SK-N-SH treated with all-trans-retinoic acid at 6 μM for 48 hours (cell line): Measurements from ENCODE around the gene AMACR.
"Not testable (repeated sequence)": the region's sequence is repeated elsewhere in the genome, so short reads cannot be mapped to it uniquely, and the experiment has no call there.

Experiments
- ATAC-seq: fragments of 200-7000 bp; cut with Tn5 transposase; 3 replicates; pipeline ENCODE4 v1.9.1; 2020; ENCODE audit warnings: mild to moderate bottlenecking, moderate library complexity
- ARNTL ChIP-seq: fragments of 450-650 bp; formaldehyde crosslinking; IDR thresholded peaks from 2 replicates; pipeline ENCODE4 v1.5.0; 2020; ENCODE audit warnings: low read depth, mild to moderate bottlenecking, moderate library complexity, borderline replicate concordance
- BACH2 ChIP-seq: fragments of 250-450 bp; sonication (Bioruptor Pico); IDR thresholded peaks from 2 replicates; pipeline ENCODE4 v1.9.0; 2021; ENCODE audit warnings: mild to moderate bottlenecking, borderline replicate concordance
- CREB5 ChIP-seq: fragments of 250-450 bp; sonication (Bioruptor Pico); IDR thresholded peaks from 2 replicates; pipeline ENCODE4 v1.5.1; 2020; ENCODE audit warnings: low read depth, mild to moderate bottlenecking, moderate library complexity
- CSDC2 ChIP-seq: fragments of 250-450 bp; sonication (Bioruptor Pico); IDR thresholded peaks from 2 replicates; pipeline ENCODE4 v1.5.0; 2020; ENCODE audit warnings: mild to moderate bottlenecking, moderate library complexity
- CSRNP3 ChIP-seq: fragments of 250-450 bp; sonication (Bioruptor Pico); IDR thresholded peaks from 2 replicates; pipeline ENCODE4 v1.5.1; 2021; ENCODE audit warnings: mild to moderate bottlenecking, moderate library complexity
- ESRRG ChIP-seq: fragments of 250-450 bp; sonication (Bioruptor Pico); IDR thresholded peaks from 2 replicates; pipeline ENCODE4 v1.6.1; 2021; ENCODE audit warnings: mild to moderate bottlenecking
- GLIS3 ChIP-seq: fragments of 250-450 bp; sonication (Bioruptor Pico); IDR thresholded peaks from 2 replicates; pipeline ENCODE4 v1.5.0; 2020; ENCODE audit warnings: mild to moderate bottlenecking, moderate library complexity
- OSR1 ChIP-seq: fragments of 250-450 bp; sonication (Bioruptor Pico); IDR thresholded peaks from 2 replicates; pipeline ENCODE4 v1.8.0; 2022; ENCODE audit warnings: moderate library complexity, mild to moderate bottlenecking, inconsistent platforms
- PATZ1 ChIP-seq: fragments of 250-450 bp; sonication (Bioruptor Pico); IDR thresholded peaks from 2 replicates; pipeline ENCODE4 v1.8.0; 2020; ENCODE audit warnings: mild to moderate bottlenecking, moderate library complexity, borderline replicate concordance
- POU6F1 ChIP-seq: fragments of 250-450 bp; sonication (Bioruptor Pico); IDR thresholded peaks from 2 replicates; pipeline ENCODE4 v1.8.0; 2021; ENCODE audit warnings: low read depth, mild to moderate bottlenecking, moderate library complexity, borderline replicate concordance
- PPARA ChIP-seq: fragments of 250-450 bp; sonication (Bioruptor Pico); IDR thresholded peaks from 2 replicates; pipeline ENCODE4 v1.5.0; 2020; ENCODE audit warnings: mild to moderate bottlenecking, borderline replicate concordance
- SNAI2 ChIP-seq: fragments of 250-450 bp; sonication (Bioruptor Pico); IDR thresholded peaks from 2 replicates; pipeline ENCODE4 v1.5.0; 2020; ENCODE audit warnings: mild to moderate bottlenecking, moderate library complexity
- TCF4 ChIP-seq: fragments of 250-450 bp; sonication (Bioruptor Pico); IDR thresholded peaks from 2 replicates; pipeline ENCODE4 v1.8.0; 2021; ENCODE audit warnings: mild to moderate bottlenecking, moderate library complexity, borderline replicate concordance
- TOX ChIP-seq: fragments of 250-450 bp; sonication (Bioruptor Pico); IDR thresholded peaks from 2 replicates; pipeline ENCODE4 v1.8.0; 2021; ENCODE audit warnings: mild to moderate bottlenecking, moderate library complexity, borderline replicate concordance
- TSHZ2 ChIP-seq: fragments of 250-450 bp; sonication (Bioruptor Pico); IDR thresholded peaks from 2 replicates; pipeline ENCODE4 v1.5.0; 2020; ENCODE audit warnings: mild to moderate bottlenecking, moderate library complexity
- ZC3H10 ChIP-seq: fragments of 250-450 bp; sonication (Bioruptor Pico); IDR thresholded peaks from 2 replicates; pipeline ENCODE4 v1.5.1; 2021; ENCODE audit warnings: mild to moderate bottlenecking, moderate library complexity
- ZFP3 ChIP-seq: fragments of 250-450 bp; sonication (Bioruptor Pico); IDR thresholded peaks from 2 replicates; pipeline ENCODE4 v1.5.0; 2020; ENCODE audit warnings: mild to moderate bottlenecking, moderate library complexity
- ZFP30 ChIP-seq: fragments of 450-650 bp; formaldehyde crosslinking; IDR thresholded peaks from 2 replicates; pipeline ENCODE4 v1.5.0; 2022; ENCODE audit warnings: mild to moderate bottlenecking, moderate library complexity
- ZNF565 ChIP-seq: fragments of 450-650 bp; formaldehyde crosslinking; conservative IDR thresholded peaks from 2 replicates; pipeline ENCODE4 v1.5.0; 2020; ENCODE audit warnings: low read depth, mild to moderate bottlenecking, moderate library complexity
- ZNF70 ChIP-seq: fragments of 450-650 bp; formaldehyde crosslinking; IDR thresholded peaks from 2 replicates; pipeline ENCODE4 v1.5.0; 2020; ENCODE audit warnings: mild to moderate bottlenecking, moderate library complexity
- ZNF8 ChIP-seq: fragments of 450-650 bp; formaldehyde crosslinking; IDR thresholded peaks from 2 replicates; pipeline ENCODE4 v1.5.0; 2020; ENCODE audit warnings: mild to moderate bottlenecking, moderate library complexity

The AMACR gene

GRCh38 chr5:33958176-33958575 is 49.7 kb downstream of the AMACR start:
- no peak for TF ChIP-seq ZFP3 (CRISPR knock-in tag)
- no peak for TF ChIP-seq ZFP30
- no peak for TF ChIP-seq ARNTL (CRISPR knock-in tag)
- TF ChIP-seq ESRRG (CRISPR knock-in tag): no peak
- no peak for TF ChIP-seq CSDC2 (CRISPR knock-in tag)
- TF ChIP-seq CREB5 (CRISPR knock-in tag): no peak
- TF ChIP-seq ZC3H10: no peak
- TF ChIP-seq OSR1 (CRISPR knock-in tag): no peak
- no peak for TF ChIP-seq ZNF8 (CRISPR knock-in tag)
- no peak for TF ChIP-seq POU6F1 (CRISPR knock-in tag)
- TF ChIP-seq PPARA (CRISPR knock-in tag): no peak
- no peak for TF ChIP-seq BACH2 (CRISPR knock-in tag)
- ATAC-seq: no peak

- ATAC-seq: no peak
- no peak for TF ChIP-seq ZFP3 (CRISPR knock-in tag)
- no peak for TF ChIP-seq CSDC2 (CRISPR knock-in tag)
- no peak for TF ChIP-seq BACH2 (CRISPR knock-in tag)
- TF ChIP-seq PPARA (CRISPR knock-in tag): no peak
- no peak for TF ChIP-seq TCF4 (CRISPR knock-in tag)
- no peak for TF ChIP-seq OSR1 (CRISPR knock-in tag)
- no peak for TF ChIP-seq CSRNP3 (CRISPR knock-in tag)
- TF ChIP-seq ARNTL (CRISPR knock-in tag): no peak
- no peak for TF ChIP-seq ESRRG (CRISPR knock-in tag)
- TF ChIP-seq ZNF70 (CRISPR knock-in tag): no peak
- no peak for TF ChIP-seq GLIS3 (CRISPR knock-in tag)
- TF ChIP-seq TSHZ2 (CRISPR knock-in tag): no peak
- no peak for TF ChIP-seq ZFP30
- TF ChIP-seq ZNF565 (CRISPR knock-in tag): no peak
- no peak for TF ChIP-seq SNAI2 (CRISPR knock-in tag)
- TF ChIP-seq TOX (CRISPR knock-in tag): no peak
These were observed 50.2 kb downstream of the AMACR start for GRCh38 chr5:33957577-33958150.

- ATAC-seq: not testable (repeated sequence)
These were observed 55.7 kb downstream of the AMACR start for GRCh38 chr5:33952175-33952574.

- no peak for ATAC-seq
- TF ChIP-seq ZC3H10 (no peak), ZNF70 (CRISPR knock-in tag) (no peak), POU6F1 (CRISPR knock-in tag) (no peak), ZFP30 (no peak), ESRRG (CRISPR knock-in tag) (no peak), ZNF8 (CRISPR knock-in tag) (no peak), ARNTL (CRISPR knock-in tag) (no peak), PPARA (CRISPR knock-in tag) (no peak), TCF4 (CRISPR knock-in tag) (no peak), SNAI2 (CRISPR knock-in tag) (no peak), CSDC2 (CRISPR knock-in tag) (no peak), CSRNP3 (CRISPR knock-in tag) (no peak), BACH2 (CRISPR knock-in tag) (no peak), PATZ1 (CRISPR knock-in tag) (no peak), ZFP3 (CRISPR knock-in tag) (no peak)
These were observed 63.2 kb downstream of the AMACR start for GRCh38 chr5:33944543-33945132.
